ENCODE results near the gene C11orf68. TPM values are rescaled to one million over a fixed set of nuclear protein-coding genes. Genes with fewer than 3 reads are reported as not detected.

The C11orf68 gene
- total and polyA plus RNA-seq, 9 of the 15 experiments (the other 6 are each of a cell fraction or from before 2014, with no cell fraction given), result 3.6 to 35.9 (median 12.8) TPM

DNA sequence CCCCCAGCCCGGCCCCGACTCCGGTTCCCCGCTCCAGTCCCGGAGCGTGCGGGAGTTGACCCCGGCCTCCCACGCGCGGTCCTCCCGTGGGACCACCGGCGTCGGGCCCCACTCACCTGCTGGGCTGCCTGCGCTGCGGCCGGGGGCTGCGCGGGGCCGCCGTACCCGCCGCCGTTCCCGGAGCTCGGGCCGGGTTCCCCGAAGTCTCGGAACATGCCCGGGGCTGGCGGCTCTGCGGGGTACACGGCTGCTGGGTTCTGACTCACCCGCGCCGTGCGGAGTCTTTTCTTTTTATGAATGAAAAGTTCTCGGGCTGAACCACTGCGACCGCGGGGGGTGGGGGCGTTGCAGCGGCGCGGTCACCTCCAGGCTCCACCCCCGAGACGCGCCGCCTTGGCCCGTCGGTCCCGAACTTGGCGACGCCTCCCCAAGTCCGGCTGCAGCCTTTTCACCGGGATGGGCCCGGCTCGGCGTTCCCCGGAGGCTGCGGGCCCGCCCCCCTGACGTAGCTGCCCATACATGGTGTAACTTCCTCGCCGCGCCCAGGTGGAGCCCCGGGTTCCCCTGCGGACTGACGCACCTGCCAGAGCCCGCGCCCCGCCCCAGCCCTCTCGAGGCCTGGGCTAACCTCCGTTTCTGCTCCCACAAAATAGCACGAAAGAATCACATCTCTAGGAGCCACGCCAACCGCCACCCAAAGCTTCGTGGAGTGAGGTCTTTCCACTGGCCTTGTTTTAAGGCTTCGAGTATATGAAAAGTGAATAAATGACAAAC, 18.6 kb downstream of the C11orf68 start, which contains the start of gene FOSL1 (continued):
- TF ChIP-seq FOXA3 (CRISPR knock-in tag; conservative IDR thresholded peaks at IDR 0.05 in 1 of 2, IDR thresholded peaks at IDR 0.05 in 1 of 2), result no peak
- TF ChIP-seq SIN3B (IDR thresholded peaks at IDR 0.05; ENCODE audit: low read depth), result peak; percentile 28; the same call in 1 of the 2 replicates
- TF ChIP-seq, protein P1, sequence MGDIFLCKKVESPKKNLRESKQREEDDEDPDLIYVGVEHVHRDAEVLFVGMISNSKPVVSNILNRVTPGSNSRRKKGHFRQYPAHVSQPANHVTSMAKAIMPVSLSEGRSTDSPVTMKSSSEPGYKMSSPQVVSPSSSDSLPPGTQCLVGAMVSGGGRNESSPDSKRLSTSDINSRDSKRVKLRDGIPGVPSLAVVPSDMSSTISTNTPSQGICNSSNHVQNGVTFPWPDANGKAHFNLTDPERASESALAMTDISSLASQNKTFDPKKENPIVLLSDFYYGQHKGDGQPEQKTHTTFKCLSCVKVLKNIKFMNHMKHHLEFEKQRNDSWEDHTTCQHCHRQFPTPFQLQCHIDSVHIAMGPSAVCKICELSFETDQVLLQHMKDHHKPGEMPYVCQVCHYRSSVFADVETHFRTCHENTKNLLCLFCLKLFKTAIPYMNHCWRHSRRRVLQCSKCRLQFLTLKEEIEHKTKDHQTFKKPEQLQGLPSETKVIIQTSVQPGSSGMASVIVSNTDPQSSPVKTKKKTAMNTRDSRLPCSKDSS (IDR thresholded peaks at IDR 0.05; ENCODE audit: low read depth, partially characterized antibody), result no peak
- no peak for TF ChIP-seq SPI1 (IDR thresholded peaks at IDR 0.05; ENCODE audit: borderline replicate concordance, low read depth, low read length)
- TF ChIP-seq, protein P2, sequence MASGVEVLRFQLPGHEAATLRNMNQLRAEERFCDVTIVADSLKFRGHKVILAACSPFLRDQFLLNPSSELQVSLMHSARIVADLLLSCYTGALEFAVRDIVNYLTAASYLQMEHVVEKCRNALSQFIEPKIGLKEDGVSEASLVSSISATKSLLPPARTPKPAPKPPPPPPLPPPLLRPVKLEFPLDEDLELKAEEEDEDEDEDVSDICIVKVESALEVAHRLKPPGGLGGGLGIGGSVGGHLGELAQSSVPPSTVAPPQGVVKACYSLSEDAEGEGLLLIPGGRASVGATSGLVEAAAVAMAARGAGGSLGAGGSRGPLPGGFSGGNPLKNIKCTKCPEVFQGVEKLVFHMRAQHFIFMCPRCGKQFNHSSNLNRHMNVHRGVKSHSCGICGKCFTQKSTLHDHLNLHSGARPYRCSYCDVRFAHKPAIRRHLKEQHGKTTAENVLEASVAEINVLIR (CRISPR knock-in tag; IDR thresholded peaks at IDR 0.05), result peak; percentile 69
- peak; percentile 90 for TF ChIP-seq PRPF4 (IDR thresholded peaks at IDR 0.05; ENCODE audit: insufficient read depth, low read depth, low read length, poor library complexity, severe bottlenecking)
- peak; percentile 82 for TF ChIP-seq POLR2B (IDR thresholded peaks at IDR 0.05; ENCODE audit: low read depth, partially characterized antibody)
- TF ChIP-seq PCBP2 (IDR thresholded peaks at IDR 0.05; ENCODE audit: low read depth, low read length, poor library complexity, severe bottlenecking), result no peak
- peak; percentile 34 for TF ChIP-seq FIP1L1 (IDR thresholded peaks at IDR 0.05; ENCODE audit: low read depth, low read length, poor library complexity, severe bottlenecking)
- TF ChIP-seq ESRRA (IDR thresholded peaks at IDR 0.05; ENCODE audit: borderline replicate concordance, low read depth), result peak; percentile 85
- no peak for TF ChIP-seq PHTF2 (CRISPR knock-in tag; IDR thresholded peaks at IDR 0.05)
- TF ChIP-seq ZNF583 (CRISPR knock-in tag; IDR thresholded peaks at IDR 0.05), result no peak
- TF ChIP-seq POLR2G (IDR thresholded peaks at IDR 0.05; ENCODE audit: low read depth, low read length), result peak; percentile 96
- TF ChIP-seq TARDBP (IDR thresholded peaks at IDR 0.05), result peak; percentile 21; the same call in 1 of the 2 replicates
- peak; percentile 67; the same call in 1 of the 2 replicates for TF ChIP-seq RB1 (IDR thresholded peaks at IDR 0.05; ENCODE audit: low read depth)
- TF ChIP-seq, protein P3, sequence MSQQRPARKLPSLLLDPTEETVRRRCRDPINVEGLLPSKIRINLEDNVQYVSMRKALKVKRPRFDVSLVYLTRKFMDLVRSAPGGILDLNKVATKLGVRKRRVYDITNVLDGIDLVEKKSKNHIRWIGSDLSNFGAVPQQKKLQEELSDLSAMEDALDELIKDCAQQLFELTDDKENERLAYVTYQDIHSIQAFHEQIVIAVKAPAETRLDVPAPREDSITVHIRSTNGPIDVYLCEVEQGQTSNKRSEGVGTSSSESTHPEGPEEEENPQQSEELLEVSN (IDR thresholded peaks at IDR 0.05; ENCODE audit: borderline replicate concordance in 1 of 2, extremely low read depth in 1 of 2, insufficient read depth in 1 of 2, insufficient read length in 1 of 2, low read depth in 1 of 2, low read length in 1 of 2, poor library complexity in 1 of 2, severe bottlenecking in 1 of 2), result peak in 1 of 2 experiments; percentile 90
- TF ChIP-seq JUNB (CRISPR knock-in tag; conservative IDR thresholded peaks at IDR 0.05), result peak; percentile 65
- peak; percentile 74 for TF ChIP-seq GATAD2B (IDR thresholded peaks at IDR 0.05; ENCODE audit: borderline replicate concordance)
- no peak for TF ChIP-seq THRAP3 (IDR thresholded peaks at IDR 0.05; ENCODE audit: borderline replicate concordance)
- TF ChIP-seq MAZ (CRISPR knock-in tag; conservative IDR thresholded peaks at IDR 0.05 in 1 of 2, IDR thresholded peaks at IDR 0.05 in 1 of 2), result peak; percentile 73 to 85; a peak in 3 of 4 replicates
- peak; percentile 75 to 81 for TF ChIP-seq NRF1 (conservative IDR thresholded peaks at IDR 0.05 in 1 of 2, IDR thresholded peaks at IDR 0.05 in 1 of 2)
- TF ChIP-seq SETDB1 (IDR thresholded peaks at IDR 0.05; ENCODE audit: low read length), result no peak
